ENCODE data around the gene CCSER1.

DNA sequence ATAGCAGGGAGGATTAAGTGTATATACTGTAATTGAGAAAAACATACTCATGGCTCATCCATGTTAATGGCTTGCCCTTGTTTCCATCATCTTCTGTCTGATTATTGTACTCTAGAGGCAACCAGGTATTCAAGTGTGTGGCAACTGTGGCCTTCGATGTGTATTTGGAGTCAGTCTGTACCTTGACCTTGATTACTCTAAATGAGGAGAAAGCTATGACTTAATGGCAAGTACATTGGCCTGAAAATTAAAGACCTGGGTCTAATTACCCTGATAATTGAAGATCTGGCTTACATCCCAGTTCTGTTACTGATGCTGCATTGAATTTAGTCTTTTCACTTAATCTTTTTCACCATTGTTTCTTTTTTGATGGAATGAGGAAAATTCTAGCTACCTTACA lies 409.2 kb downstream of the CCSER1 start:
- TF ChIP-seq, protein P1, sequence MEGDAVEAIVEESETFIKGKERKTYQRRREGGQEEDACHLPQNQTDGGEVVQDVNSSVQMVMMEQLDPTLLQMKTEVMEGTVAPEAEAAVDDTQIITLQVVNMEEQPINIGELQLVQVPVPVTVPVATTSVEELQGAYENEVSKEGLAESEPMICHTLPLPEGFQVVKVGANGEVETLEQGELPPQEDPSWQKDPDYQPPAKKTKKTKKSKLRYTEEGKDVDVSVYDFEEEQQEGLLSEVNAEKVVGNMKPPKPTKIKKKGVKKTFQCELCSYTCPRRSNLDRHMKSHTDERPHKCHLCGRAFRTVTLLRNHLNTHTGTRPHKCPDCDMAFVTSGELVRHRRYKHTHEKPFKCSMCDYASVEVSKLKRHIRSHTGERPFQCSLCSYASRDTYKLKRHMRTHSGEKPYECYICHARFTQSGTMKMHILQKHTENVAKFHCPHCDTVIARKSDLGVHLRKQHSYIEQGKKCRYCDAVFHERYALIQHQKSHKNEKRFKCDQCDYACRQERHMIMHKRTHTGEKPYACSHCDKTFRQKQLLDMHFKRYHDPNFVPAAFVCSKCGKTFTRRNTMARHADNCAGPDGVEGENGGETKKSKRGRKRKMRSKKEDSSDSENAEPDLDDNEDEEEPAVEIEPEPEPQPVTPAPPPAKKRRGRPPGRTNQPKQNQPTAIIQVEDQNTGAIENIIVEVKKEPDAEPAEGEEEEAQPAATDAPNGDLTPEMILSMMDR (IDR thresholded peaks at IDR 0.05; ENCODE audit: low read depth, low read length, poor library complexity, severe bottlenecking): no peak
- no peak for TF ChIP-seq EZH2phosphoT487 (IDR thresholded peaks at IDR 0.05; ENCODE audit: borderline replicate concordance, low read length)
